Stimulated activated CD4-positive, alpha-beta T cell treated with anti-CD3 and anti-CD28 coated beads, Interleukin-12 subunit alpha, Interleukin-12 subunit beta, amount 100 ng/mL, for 24 hours (primary cell): ENCODE data around the gene SNRNP200.

ENCODE experiments used
- DNase-seq, 2 experiments: peaks; one replicate each; pipeline ENCODE4 v3.0.0-alpha.2; 2020; ENCODE audit warnings: low read depth in 2 of 2

SNRNP200 gene

GRCh38 chr2:96305091-96305978, at the start of gene SNRNP200:
SNRNP200 (minus strand) TSS chr2:96305546; CDS start chr2:96305437, 109 bp downstream.
- DNase-seq: peak; percentile 82 to 92

- no peak for DNase-seq
Measured at GRCh38 chr2:96354492-96354891, 49.1 kb upstream of the SNRNP200 start.

- no peak for DNase-seq
Measured at GRCh38 chr2:96353606-96354101, 48.3 kb upstream of the SNRNP200 start.

- no peak for DNase-seq
Measured at GRCh38 chr2:96353032-96353561, 47.8 kb upstream of the SNRNP200 start.

GRCh38 chr2:96347395-96347794, 42.0 kb upstream of the SNRNP200 start:
- no peak for DNase-seq

GRCh38 chr2:96345868-96346462, 40.6 kb upstream of the SNRNP200 start:
- DNase-seq: no peak

- no peak for DNase-seq
Measured at GRCh38 chr2:96345438-96345837, 40.1 kb upstream of the SNRNP200 start.

GRCh38 chr2:96344011-96344410, 38.7 kb upstream of the SNRNP200 start:
- no peak for DNase-seq

GRCh38 chr2:96342085-96342484, 36.7 kb upstream of the SNRNP200 start:
- no peak for DNase-seq

GRCh38 chr2:96341641-96342040, 36.3 kb upstream of the SNRNP200 start:
- no peak for DNase-seq

GRCh38 chr2:96340493-96341414, 35.4 kb upstream of the SNRNP200 start:
- DNase-seq: no peak

GRCh38 chr2:96336873-96337272, 31.5 kb upstream of the SNRNP200 start:
- DNase-seq: no peak

GRCh38 chr2:96336104-96336775, 30.9 kb upstream of the SNRNP200 start:
- no peak for DNase-seq

GRCh38 chr2:96333708-96334107, 28.4 kb upstream of the SNRNP200 start:
- DNase-seq: no peak

- no peak for DNase-seq
Measured at GRCh38 chr2:96330407-96330806, 25.1 kb upstream of the SNRNP200 start.

GRCh38 chr2:96329874-96330273, 24.5 kb upstream of the SNRNP200 start:
- DNase-seq: no peak

- DNase-seq: no peak
Measured at GRCh38 chr2:96329456-96329855, 24.1 kb upstream of the SNRNP200 start.

GRCh38 chr2:96326990-96327820, 21.9 kb upstream of the SNRNP200 start:
- DNase-seq: no peak

GRCh38 chr2:96326564-96326963, 21.2 kb upstream of the SNRNP200 start:
- no peak for DNase-seq

- DNase-seq: no peak
Measured at GRCh38 chr2:96325884-96326255, 20.5 kb upstream of the SNRNP200 start.
